SK-N-SH treated with all-trans-retinoic acid at 6 μM for 48 hours (cell line): ENCODE results near the gene TOM1.
A peak's percentile ranks its signal among the peaks of the same experiment; 100 is the strongest.

Experiments
- ATAC-seq: fragments of 200-7000 bp; cut with Tn5 transposase; 3 replicates; pipeline ENCODE4 v1.9.1; 2020; ENCODE audit warnings: mild to moderate bottlenecking, moderate library complexity
- ARNTL ChIP-seq: fragments of 450-650 bp; formaldehyde crosslinking; IDR thresholded peaks from 2 replicates; pipeline ENCODE4 v1.5.0; 2020; ENCODE audit warnings: low read depth, mild to moderate bottlenecking, moderate library complexity, borderline replicate concordance
- BACH2 ChIP-seq: fragments of 250-450 bp; sonication (Bioruptor Pico); IDR thresholded peaks from 2 replicates; pipeline ENCODE4 v1.9.0; 2021; ENCODE audit warnings: mild to moderate bottlenecking, borderline replicate concordance
- CREB5 ChIP-seq: fragments of 250-450 bp; sonication (Bioruptor Pico); IDR thresholded peaks from 2 replicates; pipeline ENCODE4 v1.5.1; 2020; ENCODE audit warnings: low read depth, mild to moderate bottlenecking, moderate library complexity
- CSDC2 ChIP-seq: fragments of 250-450 bp; sonication (Bioruptor Pico); IDR thresholded peaks from 2 replicates; pipeline ENCODE4 v1.5.0; 2020; ENCODE audit warnings: mild to moderate bottlenecking, moderate library complexity
- CSRNP3 ChIP-seq: fragments of 250-450 bp; sonication (Bioruptor Pico); IDR thresholded peaks from 2 replicates; pipeline ENCODE4 v1.5.1; 2021; ENCODE audit warnings: mild to moderate bottlenecking, moderate library complexity
- ESRRG ChIP-seq: fragments of 250-450 bp; sonication (Bioruptor Pico); IDR thresholded peaks from 2 replicates; pipeline ENCODE4 v1.6.1; 2021; ENCODE audit warnings: mild to moderate bottlenecking
- GLIS3 ChIP-seq: fragments of 250-450 bp; sonication (Bioruptor Pico); IDR thresholded peaks from 2 replicates; pipeline ENCODE4 v1.5.0; 2020; ENCODE audit warnings: mild to moderate bottlenecking, moderate library complexity
- OSR1 ChIP-seq: fragments of 250-450 bp; sonication (Bioruptor Pico); IDR thresholded peaks from 2 replicates; pipeline ENCODE4 v1.8.0; 2022; ENCODE audit warnings: moderate library complexity, mild to moderate bottlenecking, inconsistent platforms
- POU6F1 ChIP-seq: fragments of 250-450 bp; sonication (Bioruptor Pico); IDR thresholded peaks from 2 replicates; pipeline ENCODE4 v1.8.0; 2021; ENCODE audit warnings: low read depth, mild to moderate bottlenecking, moderate library complexity, borderline replicate concordance
- PPARA ChIP-seq: fragments of 250-450 bp; sonication (Bioruptor Pico); IDR thresholded peaks from 2 replicates; pipeline ENCODE4 v1.5.0; 2020; ENCODE audit warnings: mild to moderate bottlenecking, borderline replicate concordance
- RARB ChIP-seq: fragments of 250-450 bp; sonication (Bioruptor Pico); IDR thresholded peaks from 2 replicates; pipeline ENCODE4 v1.8.0; 2021; ENCODE audit warnings: mild to moderate bottlenecking, moderate library complexity
- SNAI2 ChIP-seq: fragments of 250-450 bp; sonication (Bioruptor Pico); IDR thresholded peaks from 2 replicates; pipeline ENCODE4 v1.5.0; 2020; ENCODE audit warnings: mild to moderate bottlenecking, moderate library complexity
- TCF4 ChIP-seq: fragments of 250-450 bp; sonication (Bioruptor Pico); IDR thresholded peaks from 2 replicates; pipeline ENCODE4 v1.8.0; 2021; ENCODE audit warnings: mild to moderate bottlenecking, moderate library complexity, borderline replicate concordance
- TOX ChIP-seq: fragments of 250-450 bp; sonication (Bioruptor Pico); IDR thresholded peaks from 2 replicates; pipeline ENCODE4 v1.8.0; 2021; ENCODE audit warnings: mild to moderate bottlenecking, moderate library complexity, borderline replicate concordance
- TSHZ2 ChIP-seq: fragments of 250-450 bp; sonication (Bioruptor Pico); IDR thresholded peaks from 2 replicates; pipeline ENCODE4 v1.5.0; 2020; ENCODE audit warnings: mild to moderate bottlenecking, moderate library complexity
- ZC3H10 ChIP-seq: fragments of 250-450 bp; sonication (Bioruptor Pico); IDR thresholded peaks from 2 replicates; pipeline ENCODE4 v1.5.1; 2021; ENCODE audit warnings: mild to moderate bottlenecking, moderate library complexity
- ZFP3 ChIP-seq: fragments of 250-450 bp; sonication (Bioruptor Pico); IDR thresholded peaks from 2 replicates; pipeline ENCODE4 v1.5.0; 2020; ENCODE audit warnings: mild to moderate bottlenecking, moderate library complexity
- ZFP30 ChIP-seq: fragments of 450-650 bp; formaldehyde crosslinking; IDR thresholded peaks from 2 replicates; pipeline ENCODE4 v1.5.0; 2022; ENCODE audit warnings: mild to moderate bottlenecking, moderate library complexity
- ZNF565 ChIP-seq: fragments of 450-650 bp; formaldehyde crosslinking; conservative IDR thresholded peaks from 2 replicates; pipeline ENCODE4 v1.5.0; 2020; ENCODE audit warnings: low read depth, mild to moderate bottlenecking, moderate library complexity
- ZNF70 ChIP-seq: fragments of 450-650 bp; formaldehyde crosslinking; IDR thresholded peaks from 2 replicates; pipeline ENCODE4 v1.5.0; 2020; ENCODE audit warnings: mild to moderate bottlenecking, moderate library complexity
- ZNF8 ChIP-seq: fragments of 450-650 bp; formaldehyde crosslinking; IDR thresholded peaks from 2 replicates; pipeline ENCODE4 v1.5.0; 2020; ENCODE audit warnings: mild to moderate bottlenecking, moderate library complexity

Gene TOM1

GRCh38 chr22:35330258-35330861 is 30.7 kb downstream of the TOM1 start:
- ATAC-seq = peak; percentile 62
- TF ChIP-seq TCF4 (CRISPR knock-in tag) (no peak), TOX (CRISPR knock-in tag) (no peak), ZFP3 (no peak), TSHZ2 (no peak), ZNF70 (CRISPR knock-in tag) (no peak), ZC3H10 (CRISPR knock-in tag) (no peak), CSDC2 (CRISPR knock-in tag) (no peak), POU6F1 (CRISPR knock-in tag) (no peak)

- TF ChIP-seq TCF4 (CRISPR knock-in tag) (no peak), CREB5 (CRISPR knock-in tag) (no peak), OSR1 (CRISPR knock-in tag) (no peak), ZNF70 (CRISPR knock-in tag) (no peak), ZC3H10 (CRISPR knock-in tag) (no peak), ESRRG (CRISPR knock-in tag) (no peak), ZFP3 (no peak), SNAI2 (no peak), ARNTL (CRISPR knock-in tag) (no peak), ZNF565 (CRISPR knock-in tag) (no peak), CSDC2 (CRISPR knock-in tag) (no peak), CSRNP3 (CRISPR knock-in tag) (no peak), ZNF8 (no peak), TSHZ2 (no peak), BACH2 (CRISPR knock-in tag) (no peak), PPARA (CRISPR knock-in tag) (no peak), POU6F1 (CRISPR knock-in tag) (no peak), GLIS3 (CRISPR knock-in tag) (no peak), RARB (CRISPR knock-in tag) (no peak), ZFP30 (CRISPR knock-in tag) (no peak)
- no peak for ATAC-seq
These were observed 32.6 kb downstream of the TOM1 start for GRCh38 chr22:35332278-35332677.
